HEK293T (cell line): Measurements from ENCODE around the gene HS3ST3A1.

Experiments used
- CTCF ChIA-PET: fragments of 350-600 bp; formaldehyde crosslinking; extraction: SDS; loops from one replicate; lab custom pipeline; 2021; ENCODE audit warnings: antibody characterized with exemption, inconsistent platforms; lab: Yijun Ruan, JAX
- POLR2A ChIA-PET: fragments of 350-600 bp; formaldehyde crosslinking; extraction: SDS; loops from one replicate; lab custom pipeline; 2020; ENCODE audit warnings: antibody characterized with exemption, inconsistent platforms; lab: Yijun Ruan, JAX
- DNase-seq: peaks from one replicate; pipeline ENCODE4 v3.0.0; 2012; ENCODE audit warnings: mixed read lengths; ENCODE audit errors: extremely low spot score
- ARNT ChIP-seq: fragments of 450-650 bp; IDR thresholded peaks from 2 replicates; pipeline ENCODE4 v1.6.1; 2017; ENCODE audit warnings: mild to moderate bottlenecking
- BHLHE40 ChIP-seq: fragments of 450-650 bp; IDR thresholded peaks from 2 replicates; pipeline ENCODE4 v1.6.1; 2016; ENCODE audit warnings: mild to moderate bottlenecking, moderate library complexity, borderline replicate concordance
- CTBP1 ChIP-seq: fragments of 450-650 bp; IDR thresholded peaks from 2 replicates; pipeline ENCODE4 v1.6.1; 2016; ENCODE audit warnings: borderline replicate concordance
- ELF4 ChIP-seq: fragments of 450-650 bp; IDR thresholded peaks from 2 replicates; pipeline ENCODE4 v1.6.1; 2017; ENCODE audit warnings: antibody characterized with exemption
- FOXA1 ChIP-seq: fragments of 450-650 bp; IDR thresholded peaks from 2 replicates; pipeline ENCODE4 v1.6.1; 2016; ENCODE audit warnings: mild to moderate bottlenecking
- FOXK2 ChIP-seq: fragments of 450-650 bp; IDR thresholded peaks from 2 replicates; pipeline ENCODE4 v1.6.1; 2016; ENCODE audit warnings: mild to moderate bottlenecking
- FOXM1 ChIP-seq: fragments of 450-650 bp; IDR thresholded peaks from 2 replicates; pipeline ENCODE4 v1.6.1; 2017; ENCODE audit warnings: mild to moderate bottlenecking, borderline replicate concordance
- HDGF ChIP-seq: fragments of 450-650 bp; IDR thresholded peaks from 2 replicates; pipeline ENCODE4 v1.6.1; 2017; ENCODE audit warnings: antibody characterized with exemption, borderline replicate concordance
- L3MBTL2 ChIP-seq: fragments of 450-650 bp; conservative IDR thresholded peaks from 2 replicates; pipeline ENCODE4 v1.6.1; 2016; ENCODE audit warnings: mild to moderate bottlenecking
- LEF1 ChIP-seq: fragments of 450-650 bp; IDR thresholded peaks from 2 replicates; pipeline ENCODE4 v1.6.1; 2017; ENCODE audit warnings: mild to moderate bottlenecking, borderline replicate concordance
- NFRKB ChIP-seq: fragments of 450-650 bp; IDR thresholded peaks from 2 replicates; pipeline ENCODE4 v1.6.1; 2016; ENCODE audit warnings: mild to moderate bottlenecking, moderate library complexity
- PKNOX1 ChIP-seq: fragments of 450-650 bp; IDR thresholded peaks from 2 replicates; pipeline ENCODE4 v1.6.1; 2016
- SP1 ChIP-seq: fragments of 450-650 bp; IDR thresholded peaks from 2 replicates; pipeline ENCODE4 v1.6.1; 2017
- SUZ12 ChIP-seq: fragments of 450-650 bp; IDR thresholded peaks from 2 replicates; pipeline ENCODE4 v1.6.1; 2016; ENCODE audit warnings: mild to moderate bottlenecking
- TARDBP ChIP-seq: fragments of 450-650 bp; IDR thresholded peaks from 2 replicates; pipeline ENCODE4 v1.6.1; 2016
- ZNF384 ChIP-seq: fragments of 450-650 bp; IDR thresholded peaks from 2 replicates; pipeline ENCODE4 v1.6.1; 2016

Gene HS3ST3A1

DNA sequence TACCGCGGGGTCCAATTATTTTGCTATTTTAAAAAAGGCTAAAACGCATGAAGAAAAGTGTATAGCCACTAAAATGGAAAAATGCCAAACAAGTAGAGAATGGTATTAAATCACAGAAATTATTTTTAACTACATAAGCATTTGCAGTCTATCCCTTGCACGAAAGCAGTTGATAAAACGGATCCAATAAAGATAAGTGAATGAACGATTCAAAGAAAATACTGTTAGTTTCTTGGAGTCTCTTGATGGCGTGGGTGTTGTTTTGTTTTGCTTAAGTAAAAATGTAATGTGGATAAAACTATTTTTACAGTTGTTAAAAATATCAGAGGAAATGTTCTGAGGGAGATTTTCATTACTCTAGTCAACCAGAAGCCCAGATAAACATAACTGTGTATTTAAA is 9.3 kb downstream of the HS3ST3A1 start:
- ChIA-PET CTCF (interaction anchor here (0.9 kb wide), 1 partner anchor 15 kb away, joined by 3 read pairs; no protein-coding TSS in a partner anchor), POLR2A (interaction anchor here (1.2 kb wide), 1 partner anchor 709 kb away, joined by 3 read pairs; the partner anchor contains the start of gene HS3ST3B1)
- no peak for DNase-seq
- no peak for TF ChIP-seq BHLHE40
- 0 out of 2 replicates have a peak, but pooled peaks have one; percentile 46 for TF ChIP-seq ARNT

GRCh38 chr17:13590441-13590840 is 11.3 kb downstream of the HS3ST3A1 start:
- TF ChIP-seq ELF4 (no peak), HDGF (no peak), L3MBTL2 (no peak), FOXK2 (no peak), LEF1 (no peak), FOXM1 (no peak), FOXA1 (no peak), BHLHE40 (no peak), ZNF384 (no peak), NFRKB (no peak), CTBP1 (no peak), ARNT (no peak)
- no peak for DNase-seq
- ChIA-PET CTCF (no interaction called here), POLR2A (interaction anchor here (1.5 kb wide), 1 partner anchor 28 kb away, joined by 4 read pairs; no protein-coding TSS in a partner anchor)

- no peak for DNase-seq
- CTCF ChIA-PET: no interaction called here
- POLR2A ChIA-PET: interaction anchor here (1.5 kb wide), 1 partner anchor 27 kb away, joined by 4 read pairs; no protein-coding TSS in a partner anchor
- TF ChIP-seq NFRKB (no peak), TARDBP (no peak), FOXK2 (no peak), L3MBTL2 (no peak), PKNOX1 (peak; percentile 18; the same call in 1 of the 2 replicates)
Measured at GRCh38 chr17:13589658-13590057, 12.1 kb downstream of the HS3ST3A1 start.

DNA sequence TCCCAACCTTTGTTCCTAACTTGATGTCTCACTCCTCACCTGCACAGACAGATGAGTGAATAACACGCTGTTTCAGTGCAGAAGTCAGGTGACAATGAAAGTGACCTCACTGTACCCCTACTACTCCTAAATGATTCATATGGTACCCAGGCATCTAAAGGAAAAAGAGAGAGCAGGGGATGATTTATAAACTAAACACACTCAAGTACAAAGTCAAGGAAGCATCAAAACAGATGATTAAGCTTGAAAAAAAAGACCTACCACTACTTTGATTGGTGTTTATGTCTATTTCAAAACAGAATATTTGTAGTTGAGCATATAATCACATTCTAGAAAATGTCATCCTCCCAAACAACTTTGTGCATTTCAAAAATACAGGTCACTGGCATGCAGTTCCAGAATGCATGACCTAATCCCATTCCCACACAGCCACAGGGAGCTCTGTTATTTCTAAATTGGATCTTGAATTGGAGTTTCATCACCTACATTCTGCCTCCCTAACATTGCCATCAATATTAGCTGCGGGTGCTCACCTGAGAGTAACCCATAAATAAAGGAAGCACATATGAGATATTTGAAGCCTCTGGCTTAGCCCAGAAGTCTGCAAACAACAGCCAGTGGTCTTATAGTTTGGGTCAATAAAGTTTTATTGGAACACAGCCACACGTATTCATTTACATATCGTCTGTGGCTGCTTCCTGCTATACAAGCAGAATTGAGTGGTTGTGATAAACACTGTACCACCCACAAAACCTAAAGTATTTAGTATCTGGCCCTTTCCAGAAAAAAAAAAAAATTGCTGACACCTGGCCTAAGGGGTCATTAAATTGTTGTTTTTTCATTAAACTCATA is 14.0 kb downstream of the HS3ST3A1 start:
- POLR2A ChIA-PET: no interaction called here
- no peak for DNase-seq
- TF ChIP-seq SP1: no peak
- TF ChIP-seq FOXM1: no peak
- TF ChIP-seq HDGF: no peak
- CTCF ChIA-PET: no interaction called here

GRCh38 chr17:13584701-13585080 is 17.0 kb downstream of the HS3ST3A1 start:
- CTCF ChIA-PET: no interaction called here
- no peak for DNase-seq
- TF ChIP-seq PKNOX1 (no peak), ARNT (no peak), TARDBP (no peak), ZNF384 (no peak), NFRKB (no peak), CTBP1 (no peak), SUZ12 (no peak), LEF1 (no peak), ELF4 (no peak), FOXA1 (no peak), L3MBTL2 (no peak), FOXK2 (no peak), FOXM1 (no peak)
- POLR2A ChIA-PET: no interaction called here

GRCh38 chr17:13583996-13584700 is 17.6 kb downstream of the HS3ST3A1 start:
- TF ChIP-seq SP1 (no peak), ELF4 (no peak), FOXA1 (no peak), HDGF (no peak), CTBP1 (no peak), PKNOX1 (no peak), L3MBTL2 (no peak), FOXK2 (no peak), TARDBP (no peak), FOXM1 (no peak), SUZ12 (no peak), BHLHE40 (no peak), LEF1 (no peak)
- CTCF ChIA-PET: no interaction called here
- no peak for DNase-seq
- POLR2A ChIA-PET: no interaction called here
